Posterior vena cava (tissue), 2 donors: ENCODE results near the gene IZUMO1. TPM values are rescaled to one million over a fixed set of nuclear protein-coding genes. Genes with fewer than 3 reads are reported as not detected.
"Not testable (repeated sequence)": the region's sequence is repeated elsewhere in the genome, so short reads cannot be mapped to it uniquely, and the experiment has no call there.

Source experiments
- DNase-seq: peaks from one replicate; pipeline ENCODE4 v3.0.0-alpha.2; 2020; ENCODE audit warnings: low spot score
- intact Hi-C, 2 donors: fragments of 100-400 bp; cut with DNase I; formaldehyde crosslinking; loops; one replicate each; pipeline versions ENCODE4 v1.14.1 to v1.14.2; 2022 to 2023
- total RNA-seq, 2 donors: library from RNA; stranded (reverse); fragmentation: NEBNext Ultra II Directional; extraction: Animal tissue kit (Norgen Biotek cat#: 25700); gene quantifications; one replicate each; pipeline ENCODE4 v1.2.1, GENCODE V29; 2021
- donor health status: DM: yes; HTN: yes; CAD: no.
- donor health status: DM: yes; HTN: yes; CAD: no.

Gene IZUMO1
- total RNA-seq, 2 donors from 2014 or later: 0.52 to 0.56 TPM

- intact Hi-C loops: no loop called here
- DNase-seq: no peak
Measured at GRCh38 chr19:48719263-48720171, 27.2 kb downstream of the IZUMO1 start, which contains the start of gene MAMSTR. MAMSTR (minus strand) TSS chr19:48719725; CDS start chr19:48719031, 694 bp downstream.

DNA sequence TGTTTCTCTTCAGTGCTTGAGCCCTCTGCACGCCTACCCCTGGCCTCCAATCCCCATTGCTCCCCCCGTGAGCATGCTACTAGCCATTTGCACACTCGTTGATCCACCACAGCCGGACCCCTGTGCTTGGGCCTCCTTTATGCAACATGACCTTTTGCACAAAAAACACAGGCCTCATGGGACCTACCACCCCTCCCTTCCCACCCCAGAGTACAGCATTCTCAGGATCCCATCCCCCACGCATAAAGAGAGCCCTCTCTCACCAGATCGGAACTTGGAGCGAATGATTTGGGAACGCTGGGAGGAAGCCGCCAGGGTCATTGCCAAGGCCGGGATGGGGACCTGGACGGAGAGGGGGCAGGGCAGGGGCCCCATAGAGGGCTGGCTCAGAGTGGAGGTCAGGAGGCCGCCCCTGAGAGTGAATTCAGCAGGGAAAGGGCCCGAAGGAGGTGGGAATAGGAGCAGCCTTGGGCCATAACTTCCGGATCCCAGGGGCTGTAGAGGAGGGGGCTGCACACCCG lies 27.9 kb downstream of the IZUMO1 start:
- intact Hi-C loops: no loop called here
- DNase-seq: no peak

GRCh38 chr19:48718106-48718505 lies 28.6 kb downstream of the IZUMO1 start:
- DNase-seq, intact Hi-C loops: not testable (repeated sequence)

DNA sequence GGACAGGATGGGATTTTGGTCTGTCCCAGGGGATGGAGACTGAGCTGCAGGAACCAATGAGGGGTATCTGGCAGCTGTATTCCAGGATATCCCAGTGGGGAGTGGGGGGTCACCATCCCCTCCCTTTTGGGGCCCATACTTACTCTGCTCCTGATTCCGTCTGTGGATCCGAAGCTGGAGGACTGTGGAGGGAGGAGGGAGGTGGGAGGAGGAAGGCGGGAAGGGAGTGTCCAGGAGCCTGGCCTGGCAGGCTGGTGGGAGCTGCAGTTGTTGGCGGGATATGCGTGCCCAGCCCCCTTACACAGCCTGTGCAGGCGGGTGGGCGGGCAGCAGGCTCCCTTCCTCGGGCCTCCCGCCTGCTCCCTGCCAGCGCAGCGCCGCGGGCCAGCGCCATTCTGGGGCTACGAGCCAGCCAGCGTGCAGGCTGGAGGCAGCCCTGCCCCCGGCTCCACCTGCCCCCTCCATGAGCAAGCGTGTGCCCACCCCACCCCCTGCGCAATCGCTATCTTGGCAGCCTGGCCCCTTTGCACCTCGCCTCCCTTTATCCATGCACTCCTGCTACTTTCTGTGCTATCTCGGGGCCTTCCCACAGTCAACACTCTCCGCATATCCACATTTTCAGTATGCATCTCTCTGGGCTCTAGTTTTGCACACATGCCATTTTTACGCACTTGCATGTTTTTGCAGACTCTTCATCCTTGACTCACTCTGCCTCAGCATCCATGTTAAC lies 30.0 kb downstream of the IZUMO1 start:
- DNase-seq: no peak
- intact Hi-C loops: no loop called here

GRCh38 chr19:48715681-48716171 lies 31.0 kb downstream of the IZUMO1 start:
- intact Hi-C loops: no loop called here
- no peak for DNase-seq

DNA sequence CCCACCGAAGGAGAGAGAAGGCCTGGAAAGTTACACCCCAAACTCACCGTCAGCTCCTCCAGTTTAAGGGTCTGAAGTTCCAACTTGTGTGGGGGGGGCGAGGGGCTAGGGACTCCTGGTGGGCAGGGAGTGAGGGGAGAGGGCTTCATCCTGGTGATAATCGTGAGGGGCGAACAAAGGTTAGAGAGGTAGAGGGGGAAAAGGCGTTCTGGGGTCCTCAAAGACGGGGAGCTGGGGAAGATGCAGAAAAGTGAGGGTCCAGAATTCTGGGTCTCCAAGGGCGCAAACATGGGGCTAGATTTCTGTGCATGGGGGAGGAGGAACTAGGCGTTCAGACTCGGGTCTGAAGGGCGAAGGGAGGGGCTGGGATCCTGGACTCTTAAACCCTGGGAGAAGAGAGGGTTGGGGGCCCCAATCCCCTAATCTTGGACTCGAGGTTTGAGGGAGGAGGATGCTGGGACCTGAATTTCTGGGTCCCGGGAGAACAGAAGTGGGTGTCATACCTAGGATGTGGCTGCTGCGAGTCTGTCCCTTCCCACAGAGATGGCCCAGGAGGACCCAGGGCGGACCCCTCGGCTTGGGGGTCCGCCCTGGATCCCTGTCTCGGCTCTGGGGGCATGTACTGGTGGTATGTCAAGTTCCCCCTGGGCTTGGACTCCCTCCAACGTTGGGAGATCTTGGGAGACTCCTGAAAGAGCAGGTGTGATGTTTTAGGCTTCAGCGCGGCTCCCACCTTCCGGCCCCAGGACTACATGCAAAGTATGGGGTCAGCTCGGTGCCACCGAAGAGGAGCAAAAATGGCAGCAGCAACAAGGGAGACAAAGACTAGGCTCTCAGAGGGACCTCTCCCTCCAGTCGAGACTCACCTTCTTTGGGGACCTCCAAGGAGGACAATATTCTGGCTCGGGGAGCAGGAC lies 31.7 kb downstream of the IZUMO1 start:
- intact Hi-C loops: loop anchor here in 1 of 2 donors (1.0 kb wide), 1 partner anchor 16 kb away; no protein-coding TSS in a partner anchor
- DNase-seq: no peak

DNA sequence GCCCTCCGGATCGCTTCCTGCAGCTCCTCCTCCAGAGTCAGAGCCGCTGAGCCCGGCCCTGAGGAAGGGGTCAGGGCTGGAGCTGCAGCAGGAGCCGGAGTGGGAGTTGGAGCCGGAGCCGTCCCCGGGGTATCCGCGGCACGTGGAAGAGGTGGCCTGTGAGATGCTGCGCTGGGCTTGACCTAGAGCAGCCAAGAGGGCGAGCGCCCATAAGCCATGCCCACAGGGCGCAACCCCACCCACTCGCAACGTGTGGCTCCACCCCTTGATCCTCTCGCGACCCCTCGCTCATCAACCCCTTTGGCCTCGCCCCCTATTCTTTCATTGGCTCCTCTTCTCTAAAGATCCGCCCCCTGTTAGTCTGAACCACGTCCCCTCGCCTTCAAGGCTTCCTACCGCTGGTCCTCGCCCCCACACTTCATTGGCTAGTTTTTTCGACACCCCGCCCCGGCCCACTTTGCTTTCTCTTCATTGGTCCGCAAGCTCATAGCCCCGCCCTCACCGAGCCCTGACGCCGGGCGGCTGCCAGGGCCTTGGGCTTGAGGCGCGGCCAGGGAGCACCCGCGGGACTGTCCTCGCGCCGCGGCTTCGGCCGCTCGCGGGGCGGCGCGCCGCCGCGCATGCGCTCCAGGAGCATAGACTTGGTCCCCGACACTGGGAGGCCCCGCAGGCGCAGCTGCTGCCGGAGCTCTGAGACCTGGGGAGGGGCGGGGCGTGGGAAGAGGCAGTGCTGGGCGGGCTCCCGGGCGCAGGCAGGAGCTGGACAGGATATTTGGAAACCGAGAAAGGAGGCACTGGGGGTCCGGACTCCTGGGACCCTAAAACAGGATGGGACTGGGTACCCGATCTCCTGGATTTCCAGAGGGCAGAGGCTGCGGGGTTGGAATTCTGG lies 32.6 kb downstream of the IZUMO1 start:
- intact Hi-C loops: loop anchor here in 1 of 2 donors (1.0 kb wide), 1 partner anchor 17 kb away; no protein-coding TSS in a partner anchor
- DNase-seq: peak; percentile 99

- intact Hi-C loops: no loop called here
- DNase-seq: no peak
Measured at GRCh38 chr19:48713041-48713863, 33.5 kb downstream of the IZUMO1 start.

- no peak for DNase-seq
- intact Hi-C loops: no loop called here
Measured at GRCh38 chr19:48711106-48711662, 35.5 kb downstream of the IZUMO1 start.

- no peak for DNase-seq
- intact Hi-C loops: no loop called here
Measured at GRCh38 chr19:48708471-48708870, 38.2 kb downstream of the IZUMO1 start.

DNA sequence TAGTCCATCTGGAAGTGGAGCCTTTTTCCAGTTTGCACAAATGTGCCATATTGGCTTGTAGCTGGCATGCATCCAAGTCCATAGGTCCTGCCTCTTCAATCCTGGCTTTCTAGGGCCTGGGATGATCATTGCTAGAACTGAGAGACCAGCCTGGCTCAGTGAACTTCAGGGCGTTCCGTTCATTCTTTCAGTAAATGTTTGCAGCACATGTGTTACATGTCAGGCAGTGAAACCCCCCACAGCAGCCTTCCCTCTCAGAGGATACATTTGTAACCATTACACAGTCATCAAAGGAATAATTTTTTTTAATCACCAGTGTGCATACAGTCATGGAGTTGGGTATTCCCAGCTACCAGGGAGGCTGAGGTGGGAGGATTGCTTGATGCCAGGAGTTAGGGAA lies 41.3 kb downstream of the IZUMO1 start:
- no peak for DNase-seq
- intact Hi-C loops: no loop called here

DNA sequence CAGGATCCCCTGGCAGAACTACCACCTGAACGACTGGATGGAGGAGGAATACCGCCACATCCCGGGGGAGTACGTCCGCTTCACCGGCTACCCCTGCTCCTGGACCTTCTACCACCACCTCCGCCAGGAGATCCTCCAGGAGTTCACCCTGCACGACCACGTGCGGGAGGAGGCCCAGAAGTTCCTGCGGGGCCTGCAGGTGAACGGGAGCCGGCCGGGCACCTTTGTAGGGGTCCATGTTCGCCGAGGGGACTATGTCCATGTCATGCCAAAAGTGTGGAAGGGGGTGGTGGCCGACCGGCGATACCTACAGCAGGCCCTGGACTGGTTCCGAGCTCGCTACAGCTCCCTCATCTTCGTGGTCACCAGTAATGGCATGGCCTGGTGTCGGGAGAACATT lies 43.4 kb downstream of the IZUMO1 start:
- intact Hi-C loops: no loop called here
- no peak for DNase-seq

DNA sequence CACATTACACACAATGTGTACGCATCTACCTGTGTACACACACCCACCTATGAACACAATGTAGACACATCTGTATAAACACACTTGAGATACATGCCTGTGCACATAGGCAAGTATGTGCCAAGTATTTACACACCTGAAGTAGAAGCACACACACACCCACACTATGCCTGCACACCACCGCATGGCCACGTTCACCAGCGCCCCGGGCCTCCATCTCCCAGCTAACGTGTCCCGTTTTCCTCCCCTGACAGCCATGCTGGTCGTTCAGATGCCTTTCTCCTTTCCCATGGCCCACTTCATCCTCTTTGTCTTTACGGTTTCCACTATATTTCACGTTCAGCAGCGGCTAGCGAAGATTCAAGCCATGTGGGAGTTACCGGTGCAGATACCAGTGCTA lies 44.0 kb downstream of the IZUMO1 start:
- no peak for DNase-seq
- intact Hi-C loops: no loop called here

DNA sequence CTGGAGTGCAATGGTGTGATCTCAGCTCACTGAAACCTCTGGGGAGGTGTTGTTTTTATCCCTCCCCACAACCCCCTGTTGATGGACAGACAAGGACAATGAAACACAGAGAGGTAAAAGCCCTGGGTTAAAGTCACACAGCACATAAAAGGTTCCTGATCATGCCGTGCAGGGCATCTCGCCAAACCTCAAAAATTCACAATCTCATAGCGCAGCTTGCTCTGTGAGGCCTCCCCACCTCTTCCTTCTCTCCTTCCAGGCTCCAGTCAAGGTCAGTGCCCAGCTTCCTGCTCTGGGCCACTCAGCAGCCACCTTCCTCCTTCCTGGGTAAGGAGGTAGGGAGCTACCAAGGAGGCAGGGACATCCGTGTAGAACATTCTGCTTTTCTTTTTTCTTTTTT lies 48.7 kb downstream of the IZUMO1 start:
- intact Hi-C loops: no loop called here
- DNase-seq: no peak

- intact Hi-C loops: no loop called here
Measured at GRCh38 chr19:48696353-48697010, 50.2 kb downstream of the IZUMO1 start.

GRCh38 chr19:48695743-48696352 lies 50.9 kb downstream of the IZUMO1 start, which contains the start of gene FUT2:
FUT2 (plus strand) TSS chr19:48695971; CDS start chr19:48702957, 6,986 bp downstream.
- intact Hi-C loops: no loop called here
- no peak for DNase-seq

More at GRCh38 chr19:48696353-48697010, 50.2 kb downstream of the IZUMO1 start:
- DNase-seq: no peak
